Prostate gland (tissue), 2 donors: ENCODE results near the gene SLC25A42. TPM values are rescaled to one million over a fixed set of nuclear protein-coding genes. Genes with fewer than 3 reads are reported as not detected.

Source experiments
- DNase-seq: peaks from one replicate; pipeline ENCODE4 v3.0.0-alpha.2; 2019; ENCODE audit warnings: low spot score
- H3K27ac ChIP-seq, 2 donors: fragments of 200-600 bp; sonication (generic); 2 replicates each; pipeline ENCODE4 v1.5.1; 2017 to 2019
- H3K27me3 ChIP-seq: fragments of 200-600 bp; sonication (generic); replicated peaks from 2 replicates; pipeline ENCODE4 v1.5.1; 2019; ENCODE audit not compliant: insufficient read depth
- H3K36me3 ChIP-seq, 2 donors: fragments of 200-600 bp; sonication (generic); 1 replicate in 1 of 2; 2 replicates in 1 of 2; pipeline versions ENCODE4 v1.5.1 to v1.8.1; 2017 to 2019
- H3K4me1 ChIP-seq: fragments of 200-600 bp; sonication (generic); replicated peaks from 2 replicates; pipeline ENCODE4 v1.5.1; 2019
- H3K4me3 ChIP-seq, 2 donors: fragments of 200-600 bp; sonication (generic); 2 replicates each; pipeline ENCODE4 v1.5.1; 2017 to 2019
- H3K9me3 ChIP-seq: fragments of 200-600 bp; sonication (generic); 2 replicates; pipeline ENCODE4 v1.5.1; 2017
- POLR2A ChIP-seq: fragments of 450-650 bp; IDR thresholded peaks from one replicate; pipeline ENCODE4 v1.6.1; 2016; ENCODE audit warnings: antibody characterized with exemption, mild to moderate bottlenecking
- POLR2AphosphoS5 ChIP-seq: sonication (generic); formaldehyde crosslinking; IDR thresholded peaks from one replicate; pipeline ENCODE4 v1.6.1; 2017; ENCODE audit warnings: antibody characterized with exemption
- WGBS: methylation state at CpG from one replicate; pipeline ENCODE4 v1.1.5; 2018; 5-methylcytosine and 5-hydroxymethylcytosine counted together
- intact Hi-C: fragments of 100-400 bp; cut with DNase I; formaldehyde crosslinking; loops from one replicate; pipeline ENCODE4 v1.14.2; 2022
- total RNA-seq, 2 donors: library from RNA; depleted of rRNA; stranded (reverse); fragments of >200 nt; gene quantifications; one replicate each; pipeline ENCODE4 v1.1.0, GENCODE V29; 2016
- TF ChIP-seq, protein P1 (sequence below), 4 experiments: fragments of 200-600 bp in 2 of 4; fragments of 450-650 bp in 2 of 4; sonication (generic) in 2 of 4; IDR thresholded peaks; 1 replicate in 3 of 4; 2 replicates in 1 of 4; pipeline ENCODE4 v1.5.1; 2016 to 2019; ENCODE audit warnings: antibody characterized with exemption in 4 of 4, mild to moderate bottlenecking in 2 of 4, moderate library complexity in 2 of 4

SLC25A42 gene
- total RNA-seq, 2 donors from 2014 or later, result 11.5 to 18.6 TPM

DNA sequence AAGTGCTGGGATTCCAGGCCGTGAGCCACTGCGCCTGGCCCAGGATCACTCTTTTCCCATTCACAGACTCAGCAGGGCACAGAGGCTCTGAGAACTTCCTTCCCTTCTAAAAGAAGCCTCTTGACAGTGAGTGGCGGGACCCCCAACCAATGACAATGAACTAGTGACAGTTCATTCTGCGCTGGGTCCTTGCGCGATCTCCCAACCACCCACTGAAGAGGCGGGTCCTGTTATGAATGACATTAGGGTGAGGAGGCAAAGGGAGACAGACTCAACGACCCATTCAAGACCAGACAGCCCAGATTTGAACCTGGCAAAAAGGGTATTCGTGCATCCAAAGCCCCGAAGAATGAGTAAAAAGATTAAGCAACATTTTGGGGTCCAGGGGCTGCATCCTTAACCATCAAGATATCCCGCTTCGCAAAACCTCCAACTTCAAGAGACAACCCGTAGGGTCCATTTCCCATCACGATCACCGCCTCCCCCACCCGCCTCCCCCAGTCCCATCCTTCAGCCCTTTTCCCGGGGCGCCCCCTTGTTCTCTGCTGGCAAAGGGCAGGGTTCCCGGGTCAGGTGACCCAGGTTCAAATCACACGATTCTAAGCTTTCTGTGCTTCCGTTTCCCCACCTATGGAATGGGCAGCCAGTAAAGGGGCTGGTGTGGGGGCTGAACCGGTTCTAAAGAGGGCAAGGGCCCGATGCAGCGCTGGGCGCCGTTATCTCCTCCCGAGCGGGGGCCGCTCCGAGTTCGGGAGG lies 31.2 kb upstream of the SLC25A42 start:
- TF ChIP-seq, protein P1, sequence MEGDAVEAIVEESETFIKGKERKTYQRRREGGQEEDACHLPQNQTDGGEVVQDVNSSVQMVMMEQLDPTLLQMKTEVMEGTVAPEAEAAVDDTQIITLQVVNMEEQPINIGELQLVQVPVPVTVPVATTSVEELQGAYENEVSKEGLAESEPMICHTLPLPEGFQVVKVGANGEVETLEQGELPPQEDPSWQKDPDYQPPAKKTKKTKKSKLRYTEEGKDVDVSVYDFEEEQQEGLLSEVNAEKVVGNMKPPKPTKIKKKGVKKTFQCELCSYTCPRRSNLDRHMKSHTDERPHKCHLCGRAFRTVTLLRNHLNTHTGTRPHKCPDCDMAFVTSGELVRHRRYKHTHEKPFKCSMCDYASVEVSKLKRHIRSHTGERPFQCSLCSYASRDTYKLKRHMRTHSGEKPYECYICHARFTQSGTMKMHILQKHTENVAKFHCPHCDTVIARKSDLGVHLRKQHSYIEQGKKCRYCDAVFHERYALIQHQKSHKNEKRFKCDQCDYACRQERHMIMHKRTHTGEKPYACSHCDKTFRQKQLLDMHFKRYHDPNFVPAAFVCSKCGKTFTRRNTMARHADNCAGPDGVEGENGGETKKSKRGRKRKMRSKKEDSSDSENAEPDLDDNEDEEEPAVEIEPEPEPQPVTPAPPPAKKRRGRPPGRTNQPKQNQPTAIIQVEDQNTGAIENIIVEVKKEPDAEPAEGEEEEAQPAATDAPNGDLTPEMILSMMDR (IDR thresholded peaks at IDR 0.05), result no peak
- peak; percentile 80 for TF ChIP-seq POLR2AphosphoS5

DNA sequence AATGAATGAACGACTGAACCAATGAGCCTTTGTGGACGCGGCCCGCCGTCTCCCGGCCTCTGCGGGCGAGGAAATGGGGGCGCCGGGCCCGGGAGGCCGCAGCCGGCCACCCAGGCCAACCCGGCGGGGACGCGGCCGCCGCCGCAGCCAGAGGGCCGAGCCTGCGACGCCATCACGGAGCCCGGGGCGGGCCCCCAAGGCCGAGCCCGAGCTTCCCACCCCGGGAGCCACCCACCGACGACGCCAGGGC lies 30.7 kb upstream of the SLC25A42 start:
- peak overlapping the region; percentile 83 to 99 for H3K4me3 ChIP-seq
- H3K27ac ChIP-seq, result peak overlapping the region; percentile 96 to 97
- no peaks in the 10 kb centered on the region for H3K9me3 ChIP-seq
- intact Hi-C loops, result no loop called here
- DNase-seq, result no peak
- no peaks in the 10 kb centered on the region for H3K27me3 ChIP-seq
- TF ChIP-seq, protein P1 (IDR thresholded peaks at IDR 0.05), result no peak
- TF ChIP-seq POLR2AphosphoS5 (no peak), POLR2A (no peak)
- H3K36me3 ChIP-seq, result no peaks in the 10 kb centered on the region
- under 1% methylated on average over 31 of the region's 32 CpGs for WGBS
- peaks cover 6% of the 10 kb centered on the region for H3K4me1 ChIP-seq

More for the DNA sequence above, 31.2 kb upstream of the SLC25A42 start:
- intact Hi-C loops, result no loop called here
- Histone ChIP-seq H3K4me3 (peak overlapping the region; percentile 83 to 99), H3K9me3 (no peaks in the 10 kb centered on the region), H3K4me1 (peaks cover 6% of the 10 kb centered on the region), H3K36me3 (no peaks in the 10 kb centered on the region), H3K27me3 (no peaks in the 10 kb centered on the region), H3K27ac (peak overlapping the region; percentile 96 to 97)
- DNase-seq, result peak; percentile 84
- WGBS, result 3% methylated on average over 31 of the region's 31 CpGs

DNA sequence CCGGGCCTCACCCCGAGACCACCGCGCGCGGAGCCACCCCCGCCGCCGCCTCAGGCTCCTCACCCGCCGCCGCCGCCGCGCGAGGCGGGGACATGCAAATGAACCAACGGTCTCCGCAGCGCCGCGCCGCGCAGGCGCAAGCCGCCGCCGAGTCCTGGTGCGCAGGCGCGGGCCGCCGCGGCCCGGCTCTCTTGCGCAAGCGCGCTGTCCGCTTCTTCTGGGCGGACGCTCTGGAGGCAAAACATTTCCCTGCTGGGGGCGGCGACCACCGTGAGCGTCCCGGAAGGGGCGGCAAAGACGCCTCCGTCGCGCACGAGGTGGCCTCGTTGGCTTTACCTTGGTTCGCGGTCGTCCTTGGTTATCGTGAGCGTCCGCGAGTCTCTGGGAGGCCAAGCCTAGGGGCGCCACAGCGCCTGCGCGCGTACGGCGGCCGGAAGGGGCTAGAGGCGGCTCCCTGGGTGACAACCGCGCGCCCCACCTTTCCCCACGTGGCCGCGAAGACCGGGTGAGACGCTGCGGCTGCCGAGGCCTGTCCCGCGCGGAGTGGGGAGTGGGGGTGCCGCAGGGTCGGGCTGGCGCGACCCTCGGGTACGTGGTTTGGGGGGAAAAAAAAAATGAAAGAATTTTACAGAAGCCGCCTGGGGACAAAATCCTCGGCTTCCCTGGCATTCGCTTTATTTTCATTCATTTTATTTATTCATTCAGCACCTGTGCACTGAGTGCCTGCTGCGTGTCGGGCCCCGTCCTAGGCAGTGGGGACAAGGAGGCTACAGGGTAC lies 30.2 kb upstream of the SLC25A42 start, which contains the start of the genes ARMC6 and SUGP2:
Gene ARMC6 (plus strand): TSS at position 178 of the 778 bp plus-strand sequence. CDS start 607 bp downstream, outside the sequence.
Gene SUGP2 (minus strand): TSS at position 92 of the 778 bp plus-strand sequence. CDS start 2,446 bp downstream, outside the sequence.
- Histone ChIP-seq H3K27me3 (no peaks in the 10 kb centered on the region), H3K27ac (peak within 1 kb of the TSS; percentile 96 to 97), H3K4me1 (peaks cover 6% of the 10 kb centered on the region), H3K36me3 (no peaks in the 10 kb centered on the region), H3K4me3 (peak within 1 kb of the TSS; percentile 83 to 99), H3K9me3 (no peaks in the 10 kb centered on the region)
- WGBS, result 0% methylated on average over 70 of the region's 94 CpGs
- intact Hi-C loops, result no loop called here
- TF ChIP-seq, protein P1 (IDR thresholded peaks at IDR 0.05), result peak in 1 of 4 experiments; percentile 36
- TF ChIP-seq POLR2A (peak; percentile 67), POLR2AphosphoS5 (peak; percentile 70)
- peak; percentile 80 for DNase-seq

DNA sequence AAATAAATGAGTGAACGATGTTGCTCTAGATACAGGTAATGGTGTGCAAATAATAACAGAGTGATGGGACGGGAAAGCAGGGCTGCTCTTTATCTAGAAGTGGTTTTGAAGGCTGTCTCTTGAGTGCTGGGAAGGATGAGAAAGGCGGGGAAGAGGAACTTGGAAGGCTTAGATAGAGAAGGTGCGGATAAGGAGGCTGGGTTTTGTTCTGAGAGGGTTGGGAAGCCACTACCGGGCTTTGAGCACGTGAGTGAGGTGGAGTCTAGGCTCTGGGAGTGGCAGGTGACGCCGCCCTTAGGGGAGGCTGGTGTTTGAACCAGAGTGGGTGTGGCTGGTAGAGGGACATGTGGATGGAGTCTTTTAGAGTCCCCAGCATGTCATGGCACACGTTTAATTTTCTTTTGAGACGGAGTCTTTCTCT lies 29.6 kb upstream of the SLC25A42 start:
- Histone ChIP-seq H3K9me3 (no peaks in the 10 kb centered on the region), H3K4me3 (peak overlapping the region; percentile 83 to 99), H3K27ac (peak overlapping the region; percentile 96 to 97), H3K4me1 (peaks cover 6% of the 10 kb centered on the region), H3K36me3 (no peaks in the 10 kb centered on the region), H3K27me3 (no peaks in the 10 kb centered on the region)
- no peak for TF ChIP-seq POLR2AphosphoS5
- WGBS, result 8% methylated on average over 10 of the region's 10 CpGs
- peak; percentile 20 for DNase-seq
- intact Hi-C loops, result no loop called here

DNA sequence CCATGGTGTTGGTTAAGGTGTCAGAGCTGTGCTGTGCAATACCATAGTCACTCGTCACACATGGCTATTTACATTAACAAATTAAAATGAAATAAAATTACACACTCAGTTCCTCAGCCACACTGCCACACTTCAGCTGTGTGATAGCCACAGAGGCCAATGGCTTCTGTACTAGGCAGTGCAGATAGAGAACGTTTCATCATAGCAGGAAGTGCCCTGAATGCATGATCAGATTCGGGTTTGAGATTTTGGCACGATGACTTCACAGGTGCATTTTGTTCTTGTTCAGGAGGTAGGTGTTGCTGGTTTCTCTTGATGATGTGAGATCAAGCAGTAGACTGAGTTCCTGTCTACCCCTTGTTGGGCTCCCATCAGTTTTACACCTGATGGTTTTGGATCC lies 23.9 kb upstream of the SLC25A42 start:
- no peaks in the 10 kb centered on the region for H3K4me1 ChIP-seq
- DNase-seq, result no peak
- intact Hi-C loops, result no loop called here
- no peak overlapping the region for H3K4me3 ChIP-seq
- TF ChIP-seq, protein P1 (IDR thresholded peaks at IDR 0.05), result no peak
- TF ChIP-seq POLR2AphosphoS5 (no peak), POLR2A (no peak)
- H3K27me3 ChIP-seq, result no peaks in the 10 kb centered on the region
- H3K36me3 ChIP-seq, result no peaks in the 10 kb centered on the region
- no peaks in the 10 kb centered on the region for H3K9me3 ChIP-seq
- WGBS, result 84% methylated on average over 4 of the region's 4 CpGs
- peak overlapping the region in 1 of 2 donors; percentile 49 for H3K27ac ChIP-seq
